Keratinocyte (primary cell): ENCODE data around the gene CECR2. TPM values are rescaled to one million over a fixed set of nuclear protein-coding genes. Genes with fewer than 3 reads are reported as not detected.

Experiments used
- DNase-seq: peaks from one replicate; pipeline ENCODE4 v3.0.0-alpha.2; 2011; ENCODE audit warnings: low read depth, missing footprints, low spot score
- FAIRE-seq: peaks from 2 replicates; lab custom pipeline; 2011; peaks lifted over from hg19 to GRCh38; lab: Jason Lieb, UNC
- H2AFZ ChIP-seq: 2 replicates; pipeline ENCODE4 v1.6.0; 2012; ENCODE audit warnings: low read length, control low read depth, inconsistent platforms; ENCODE audit not compliant: control insufficient read depth
- H3K27ac ChIP-seq: 2 replicates; pipeline ENCODE4 v1.5.1; 2011; ENCODE audit warnings: low read length; ENCODE audit not compliant: control insufficient read depth, insufficient read depth
- H3K27me3 ChIP-seq: 3 replicates; pipeline ENCODE4 v1.6.0; 2011; ENCODE audit warnings: low read length; ENCODE audit not compliant: control insufficient read depth, insufficient read depth; ENCODE audit errors: extremely low read depth
- H3K36me3 ChIP-seq, 2 experiments: 2 replicates in 1 of 2; 3 replicates in 1 of 2; pipeline ENCODE4 v1.5.1; 2011; ENCODE audit warnings: low read length in 2 of 2, mild to moderate bottlenecking in 1 of 2; ENCODE audit not compliant: control insufficient read depth in 2 of 2, insufficient read depth in 2 of 2; ENCODE audit errors: extremely low read depth in 1 of 2
- H3K4me1 ChIP-seq: 3 replicates; pipeline ENCODE4 v1.5.1; 2011; ENCODE audit warnings: low read length; ENCODE audit not compliant: control insufficient read depth, insufficient read depth; ENCODE audit errors: extremely low read depth
- H3K4me2 ChIP-seq: 3 replicates; pipeline ENCODE4 v1.6.0; 2011; ENCODE audit warnings: low read depth, low read length; ENCODE audit not compliant: control insufficient read depth, insufficient read depth; ENCODE audit errors: extremely low read depth
- H3K4me3 ChIP-seq, 3 experiments: fragments of 200-600 bp in 1 of 3; sonication (generic) in 1 of 3; 2 replicates in 2 of 3; 3 replicates in 1 of 3; pipeline ENCODE4 v1.5.1; 2011 to 2016; ENCODE audit warnings: low read length in 3 of 3, mild to moderate bottlenecking in 3 of 3, control low read depth in 2 of 3, inconsistent platforms in 1 of 3, low read depth in 1 of 3, mixed read lengths in 1 of 3, mixed run types in 1 of 3, moderate library complexity in 1 of 3; ENCODE audit not compliant: control insufficient read depth in 2 of 3, insufficient read depth in 2 of 3; ENCODE audit errors: extremely low read depth in 1 of 3
- H3K79me2 ChIP-seq: 2 replicates; pipeline ENCODE4 v1.6.0; 2012; ENCODE audit warnings: low read length; ENCODE audit not compliant: control insufficient read depth, insufficient read depth
- H3K9ac ChIP-seq: 3 replicates; pipeline ENCODE4 v1.6.0; 2011; ENCODE audit warnings: low read length; ENCODE audit not compliant: control insufficient read depth, insufficient read depth; ENCODE audit errors: extremely low read depth
- H3K9me1 ChIP-seq: 3 replicates; pipeline ENCODE4 v1.6.0; 2011; ENCODE audit warnings: low read length; ENCODE audit not compliant: control insufficient read depth, insufficient read depth; ENCODE audit errors: extremely low read depth
- H3K9me3 ChIP-seq: 2 replicates; pipeline ENCODE4 v1.5.1; 2012; ENCODE audit warnings: low read depth, low read length; ENCODE audit not compliant: control insufficient read depth
- H4K20me1 ChIP-seq: 3 replicates; pipeline ENCODE4 v1.6.0; 2011; ENCODE audit warnings: low read length; ENCODE audit not compliant: control insufficient read depth, insufficient read depth; ENCODE audit errors: extremely low read depth
- CTCF ChIP-seq, 3 experiments: IDR thresholded peaks in 1 of 3; conservative IDR thresholded peaks in 1 of 3; optimal IDR thresholded peaks in 1 of 3; 2 replicates in 2 of 3; 3 replicates in 1 of 3; pipeline versions ENCODE3 to v1.5.1; 2011; ENCODE audit warnings: low read length in 3 of 3, mild to moderate bottlenecking in 3 of 3, moderate library complexity in 2 of 3, control low read depth in 1 of 3, inconsistent platforms in 1 of 3; ENCODE audit not compliant: insufficient read depth in 2 of 3; ENCODE audit errors: extremely low read depth in 1 of 3
- EZH2 ChIP-seq: IDR thresholded peaks from one replicate; pipeline ENCODE4 v1.6.1; 2012; ENCODE audit warnings: inconsistent platforms, mild to moderate bottlenecking, low read length, moderate library complexity
- dilution Hi-C: fragments of 300-500 bp; cut with MboI; formaldehyde crosslinking; loops from one replicate; pipeline ENCODE4 v1.7.0; 2020; ENCODE audit warnings: low sequenced_read_pairs; ENCODE audit not compliant: extremely low pct_ligation_motif_present
- polyA plus RNA-seq, 5 experiments: library from polyadenylated mRNA; depleted of rRNA in 3 of 5; stranded (reverse) in 3 of 5; stranded (forward) in 1 of 5; unstranded in 1 of 5; fragments of >200 nt; gene quantifications; 1 replicate in 1 of 5; 2 replicates in 3 of 5; 3 replicates in 1 of 5; pipeline versions ENCODE4 v1.2.1 to v1.2.3, GENCODE V29; 2011 to 2012; ENCODE audit warnings: missing spikeins in 2 of 5, low read depth in 1 of 5, low replicate concordance in 1 of 5

The CECR2 gene
- polyA plus RNA-seq, 1 donor (not counting 4 experiments of a cell fraction or from before 2014, with no cell fraction given), result not detected

GRCh38 chr22:17334983-17335382 is 34.3 kb upstream of the CECR2 start:
- no peaks in the 10 kb centered on the region for H3K4me1 ChIP-seq
- H3K9me1 ChIP-seq, result no peaks in the 10 kb centered on the region
- dilution Hi-C loops, result no loop called here
- no peaks in the 10 kb centered on the region for H3K9me3 ChIP-seq
- no peak for DNase-seq
- no peaks in the 10 kb centered on the region for H4K20me1 ChIP-seq
- no peaks in the 10 kb centered on the region for H3K79me2 ChIP-seq
- no peak overlapping the region for H3K4me3 ChIP-seq
- no peak overlapping the region for H3K4me2 ChIP-seq
- no peaks in the 10 kb centered on the region for H3K27me3 ChIP-seq
- H3K36me3 ChIP-seq, result no peaks in the 10 kb centered on the region
- no peak for FAIRE-seq
- no peak for TF ChIP-seq EZH2
- no peak for TF ChIP-seq CTCF (optimal IDR thresholded peaks at IDR 0.05 in 1 of 3, IDR thresholded peaks at IDR 0.05 in 1 of 3, conservative IDR thresholded peaks at IDR 0.05 in 1 of 3; ENCODE audit: extremely low read depth in 1 of 3, insufficient read depth in 2 of 3, low read length in 3 of 3)
- no peak overlapping the region for H3K9ac ChIP-seq
- no peak overlapping the region for H2AFZ ChIP-seq
- H3K27ac ChIP-seq, result no peak overlapping the region

- FAIRE-seq (no peak), DNase-seq (no peak)
- no peaks in the 10 kb centered on the region for H3K79me2 ChIP-seq
- no peaks in the 10 kb centered on the region for H4K20me1 ChIP-seq
- H2AFZ ChIP-seq, result no peak overlapping the region
- H3K27me3 ChIP-seq, result no peaks in the 10 kb centered on the region
- no peak overlapping the region for H3K4me2 ChIP-seq
- H3K36me3 ChIP-seq, result no peaks in the 10 kb centered on the region
- H3K4me1 ChIP-seq, result no peaks in the 10 kb centered on the region
- H3K27ac ChIP-seq, result no peak overlapping the region
- H3K9me1 ChIP-seq, result no peaks in the 10 kb centered on the region
- H3K4me3 ChIP-seq, result no peak overlapping the region
- H3K9me3 ChIP-seq, result no peaks in the 10 kb centered on the region
- dilution Hi-C loops, result no loop called here
- TF ChIP-seq CTCF (optimal IDR thresholded peaks at IDR 0.05 in 1 of 3, IDR thresholded peaks at IDR 0.05 in 1 of 3, conservative IDR thresholded peaks at IDR 0.05 in 1 of 3; ENCODE audit: extremely low read depth in 1 of 3, insufficient read depth in 2 of 3, low read length in 3 of 3) (no peak), EZH2 (no peak)
- H3K9ac ChIP-seq, result no peak overlapping the region
Measured at GRCh38 chr22:17336061-17336460, 33.2 kb upstream of the CECR2 start.
